AG04450 (cell line): Measurements from ENCODE around the gene GNPTG. TPM values are rescaled to one million over a fixed set of nuclear protein-coding genes. Genes with fewer than 3 reads are reported as not detected.

Experiments used
- CTCF ChIA-PET: fragments of 300-600, 350-600 bp; formaldehyde crosslinking; extraction: SDS; loops from one replicate; lab custom pipeline; 2022; ENCODE audit warnings: antibody characterized with exemption, inconsistent platforms; lab: Charles Lee
- POLR2A ChIA-PET: fragments of 350-600 bp; formaldehyde crosslinking; extraction: SDS; loops from one replicate; lab custom pipeline; 2021; ENCODE audit warnings: antibody characterized with exemption, inconsistent platforms; lab: Yijun Ruan, JAX
- DNase-seq: peaks from one replicate; pipeline ENCODE4 v3.0.0-alpha.2; 2011; ENCODE audit warnings: low read depth, low spot score
- H3K27ac ChIP-seq: one replicate; pipeline ENCODE4 v1.5.1; 2012; ENCODE audit warnings: low read depth, low read length, control low read depth
- H3K27me3 ChIP-seq: one replicate; pipeline ENCODE4 v1.6.0; 2012; ENCODE audit warnings: low read length; ENCODE audit not compliant: control insufficient read depth, insufficient read depth
- H3K4me3 ChIP-seq: 2 replicates; pipeline ENCODE4 v1.5.1; 2011; ENCODE audit warnings: mild to moderate bottlenecking, low read depth, low read length, control low read depth
- H3K9me3 ChIP-seq: 2 replicates; pipeline ENCODE4 v1.5.1; 2012; ENCODE audit warnings: low read length; ENCODE audit not compliant: control insufficient read depth, insufficient read depth
- polyA plus RNA-seq: library from polyadenylated mRNA; depleted of rRNA; stranded (reverse); fragments of >200 nt; gene quantifications from 2 replicates; pipeline ENCODE4 v1.2.3, GENCODE V29; 2011
- TF ChIP-seq, protein P1 (sequence below): IDR thresholded peaks from 2 replicates; pipeline ENCODE4 v1.5.1; 2011; ENCODE audit warnings: low read depth, low read length, control low read depth, inconsistent platforms

GNPTG gene
- polyA plus RNA-seq, 1 experiment: 40.5 TPM

DNA sequence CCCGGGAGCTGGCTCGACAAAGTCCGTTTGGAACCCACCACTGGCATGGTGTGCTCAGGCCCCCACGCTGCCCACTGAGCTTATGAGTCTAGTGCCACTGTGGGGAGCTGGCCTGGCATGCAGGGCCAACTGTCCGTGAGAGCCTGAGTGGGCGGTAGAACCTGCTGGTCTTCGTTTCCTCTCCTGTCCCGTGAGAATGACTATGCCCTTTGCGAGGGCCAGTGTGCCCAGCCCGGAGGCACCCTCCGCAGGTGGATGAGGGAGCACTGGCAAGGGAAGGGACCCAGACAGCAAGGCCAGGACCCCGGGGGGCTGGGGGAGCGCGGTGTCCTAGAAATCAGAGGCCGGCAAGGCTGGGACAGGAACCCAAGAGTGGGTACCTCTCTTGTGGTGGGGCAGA is 15.1 kb upstream of the GNPTG start:
- ChIA-PET CTCF (interaction anchor here (0.6 kb wide), 1 partner anchor 668 kb away, joined by 4 read pairs; no protein-coding TSS in a partner anchor), POLR2A (no interaction called here)
- Histone ChIP-seq H3K27ac (no peak overlapping the region), H3K4me3 (no peak overlapping the region), H3K27me3 (peaks cover 47% of the 10 kb centered on the region), H3K9me3 (no peaks in the 10 kb centered on the region; the same call in 1 of the 2 replicates)
- TF ChIP-seq, protein P1, sequence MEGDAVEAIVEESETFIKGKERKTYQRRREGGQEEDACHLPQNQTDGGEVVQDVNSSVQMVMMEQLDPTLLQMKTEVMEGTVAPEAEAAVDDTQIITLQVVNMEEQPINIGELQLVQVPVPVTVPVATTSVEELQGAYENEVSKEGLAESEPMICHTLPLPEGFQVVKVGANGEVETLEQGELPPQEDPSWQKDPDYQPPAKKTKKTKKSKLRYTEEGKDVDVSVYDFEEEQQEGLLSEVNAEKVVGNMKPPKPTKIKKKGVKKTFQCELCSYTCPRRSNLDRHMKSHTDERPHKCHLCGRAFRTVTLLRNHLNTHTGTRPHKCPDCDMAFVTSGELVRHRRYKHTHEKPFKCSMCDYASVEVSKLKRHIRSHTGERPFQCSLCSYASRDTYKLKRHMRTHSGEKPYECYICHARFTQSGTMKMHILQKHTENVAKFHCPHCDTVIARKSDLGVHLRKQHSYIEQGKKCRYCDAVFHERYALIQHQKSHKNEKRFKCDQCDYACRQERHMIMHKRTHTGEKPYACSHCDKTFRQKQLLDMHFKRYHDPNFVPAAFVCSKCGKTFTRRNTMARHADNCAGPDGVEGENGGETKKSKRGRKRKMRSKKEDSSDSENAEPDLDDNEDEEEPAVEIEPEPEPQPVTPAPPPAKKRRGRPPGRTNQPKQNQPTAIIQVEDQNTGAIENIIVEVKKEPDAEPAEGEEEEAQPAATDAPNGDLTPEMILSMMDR: no peak
- DNase-seq: no peak

DNA sequence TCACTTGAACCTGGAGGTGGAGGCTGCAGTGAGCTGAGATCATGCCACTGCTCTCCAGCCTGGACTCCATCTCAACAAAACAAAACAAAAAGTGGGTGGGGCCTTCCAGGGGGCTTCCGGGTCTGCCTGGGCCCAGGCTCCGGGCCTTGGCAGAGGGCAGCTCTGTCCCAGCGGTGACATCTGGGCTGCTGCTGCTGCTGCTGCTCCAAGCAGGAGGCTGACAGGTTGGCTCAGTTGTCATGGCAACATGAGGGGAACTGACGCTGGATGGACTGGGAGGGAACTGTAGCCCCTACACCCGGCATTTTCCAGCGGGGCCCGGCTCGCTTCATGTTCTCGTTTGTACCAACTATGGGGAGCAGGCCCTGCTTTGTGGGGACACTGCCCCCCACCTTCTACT is 14.2 kb upstream of the GNPTG start:
- ChIA-PET POLR2A (interaction anchor here (0.8 kb wide), 1 partner anchor 28 kb away, joined by 3 read pairs; the partner anchor contains the start of gene UBE2I), CTCF (interaction anchor here (1.4 kb wide), 1 partner anchor 26 kb away, joined by 4 read pairs; no protein-coding TSS in a partner anchor)
- H3K27ac ChIP-seq: no peak overlapping the region
- DNase-seq: no peak
- H3K4me3 ChIP-seq: no peak overlapping the region
- H3K9me3 ChIP-seq: no peaks in the 10 kb centered on the region; the same call in 1 of the 2 replicates
- TF ChIP-seq, protein P1: no peak
- H3K27me3 ChIP-seq: peaks cover 38% of the 10 kb centered on the region

- Histone ChIP-seq H3K9me3 (no peaks in the 10 kb centered on the region; the same call in 1 of the 2 replicates), H3K4me3 (no peak overlapping the region), H3K27ac (no peak overlapping the region), H3K27me3 (peaks cover 30% of the 10 kb centered on the region)
- TF ChIP-seq, protein P1: peak; percentile 30; the same call in 1 of the 2 replicates
- no peak for DNase-seq
- ChIA-PET POLR2A (interaction anchor here (0.8 kb wide), 1 partner anchor 29 kb away, joined by 3 read pairs; the partner anchor contains the start of gene UBE2I), CTCF (interaction anchor here (1.4 kb wide), 1 partner anchor 25 kb away, joined by 4 read pairs; no protein-coding TSS in a partner anchor)
Measured at GRCh38 chr16:1338119-1338730, 13.5 kb upstream of the GNPTG start.

DNA sequence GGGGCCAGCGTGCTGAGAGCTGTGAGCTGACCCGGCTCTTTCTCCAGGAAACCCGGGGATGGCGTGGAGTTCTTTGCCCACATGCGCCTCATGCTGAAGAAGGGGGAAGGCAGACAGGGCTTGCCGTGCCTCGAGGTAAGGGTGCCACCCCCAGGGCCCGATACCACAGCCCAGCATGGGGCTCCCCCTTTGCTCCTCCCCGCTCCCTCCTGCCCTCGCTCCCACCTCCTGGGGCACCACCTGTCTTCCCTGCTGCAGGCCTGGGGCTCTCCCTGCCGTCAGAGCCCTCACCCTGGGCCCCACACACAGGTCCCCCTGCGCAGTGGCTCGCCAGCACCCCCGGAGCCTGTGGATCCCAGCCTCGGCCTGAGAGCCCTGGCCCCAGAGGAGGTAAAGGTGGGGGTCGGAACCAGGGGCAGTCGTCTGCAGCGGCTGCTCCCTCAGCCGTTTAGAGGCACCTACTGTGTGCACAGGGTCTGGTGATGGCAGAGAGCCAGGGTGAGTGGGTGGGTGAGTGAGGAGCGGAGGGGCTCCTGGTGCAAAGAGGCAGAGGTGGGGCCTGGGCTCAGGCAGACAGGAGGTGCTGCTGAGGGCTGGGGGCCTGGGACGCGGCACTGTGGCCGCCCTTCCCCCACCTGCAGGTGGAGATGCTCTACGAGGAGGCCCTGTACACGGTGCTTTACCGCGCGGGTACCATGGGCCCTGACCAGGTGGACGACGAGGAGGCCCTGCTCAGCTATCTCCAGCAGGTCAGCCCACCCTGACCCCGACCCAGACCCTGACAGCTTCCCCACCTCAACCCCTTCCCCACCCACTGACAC is 12.7 kb upstream of the GNPTG start:
- TF ChIP-seq, protein P1: no peak
- CTCF ChIA-PET: no interaction called here

More for the DNA sequence above, 12.7 kb upstream of the GNPTG start:
- Histone ChIP-seq H3K4me3 (no peak overlapping the region), H3K9me3 (no peaks in the 10 kb centered on the region; the same call in 1 of the 2 replicates), H3K27me3 (peaks cover 26% of the 10 kb centered on the region), H3K27ac (no peak overlapping the region)
- no peak for DNase-seq
- POLR2A ChIA-PET: no interaction called here
